CD4-positive, CD25-positive, alpha-beta regulatory T cell (primary cell): Measurements from ENCODE around the gene OXSM. TPM values are rescaled to one million over a fixed set of nuclear protein-coding genes. Genes with fewer than 3 reads are reported as not detected.

ENCODE experiments used
- ATAC-seq, 2 donors: fragments of 150-1000 bp; cut with Tn5 transposase; one replicate each; pipeline ENCODE4 v1.10.0; 2021; ENCODE audit warnings: low read depth in 2 of 2, moderate number of reproducible peaks in 2 of 2, moderate library complexity in 1 of 2
- DNase-seq, 3 donors: peaks; one replicate each; pipeline versions ENCODE4 v3.0.0 to v3.0.0-alpha.2; 2012 to 2022; ENCODE audit warnings: mixed read lengths in 1 of 3
- H3K27ac ChIP-seq: one replicate; pipeline ENCODE4 v1.7.0; 2013; ENCODE audit warnings: mild to moderate bottlenecking, low read length; ENCODE audit not compliant: insufficient read depth, poor library complexity, severe bottlenecking
- H3K27me3 ChIP-seq: one replicate; pipeline ENCODE4 v1.7.0; 2013; ENCODE audit warnings: low read length; ENCODE audit not compliant: control insufficient read depth, insufficient read depth
- H3K36me3 ChIP-seq: one replicate; pipeline ENCODE4 v1.7.0; 2013; ENCODE audit warnings: mild to moderate bottlenecking, low read length, moderate library complexity; ENCODE audit not compliant: control insufficient read depth, insufficient read depth
- H3K4me1 ChIP-seq: 2 replicates; pipeline ENCODE4 v1.7.0; 2013; ENCODE audit warnings: mild to moderate bottlenecking, low read length; ENCODE audit not compliant: insufficient read depth, control insufficient read depth, poor library complexity, severe bottlenecking
- H3K4me3 ChIP-seq: one replicate; pipeline ENCODE4 v1.7.0; 2013; ENCODE audit warnings: low read depth, mild to moderate bottlenecking, low read length, moderate library complexity
- H3K9me3 ChIP-seq, 2 experiments: 1 replicate in 1 of 2; 2 replicates in 1 of 2; pipeline ENCODE4 v1.7.0; 2013; ENCODE audit warnings: low read length in 2 of 2, mild to moderate bottlenecking in 1 of 2, moderate library complexity in 1 of 2; ENCODE audit not compliant: control insufficient read depth in 2 of 2
- H3K27ac Mint-ChIP-seq, 3 donors: one replicate each; pipeline ENCODE4 v1.8.0; 2020 to 2022; ENCODE audit warnings: mild to moderate bottlenecking in 3 of 3, mixed read lengths in 3 of 3, moderate library complexity in 2 of 3
- H3K27me3 Mint-ChIP-seq: one replicate; pipeline ENCODE4 v1.8.0; 2022; ENCODE audit warnings: mild to moderate bottlenecking, mixed read lengths
- H3K36me3 Mint-ChIP-seq: one replicate; pipeline ENCODE4 v1.8.0; 2020; ENCODE audit warnings: mixed read lengths
- H3K4me1 Mint-ChIP-seq, 4 donors: one replicate each; pipeline ENCODE4 v1.8.0; 2020 to 2022; ENCODE audit warnings: mixed read lengths in 4 of 4, mild to moderate bottlenecking in 1 of 4
- H3K4me3 Mint-ChIP-seq, 4 donors: one replicate each; pipeline ENCODE4 v1.8.0; 2020 to 2022; ENCODE audit warnings: mild to moderate bottlenecking in 4 of 4, mixed read lengths in 4 of 4, moderate library complexity in 3 of 4
- H3K9me3 Mint-ChIP-seq, 7 donors: one replicate each; pipeline ENCODE4 v1.8.0; 2020 to 2022; ENCODE audit warnings: mixed read lengths in 7 of 7, mild to moderate bottlenecking in 3 of 7, moderate library complexity in 2 of 7
- polyA plus RNA-seq, 4 donors: library from polyadenylated mRNA; unstranded; fragments of 300-500 nt; fragmentation: Illumina TruSeq; gene quantifications; one replicate each; pipeline ENCODE4 v1.2.3, GENCODE V29; 2021
- total RNA-seq: library from RNA; stranded (reverse); gene quantifications from one replicate; pipeline ENCODE4 v1.2.3, GENCODE V29; 2022

OXSM gene
- total and polyA plus RNA-seq, 5 donors from 2014 or later: 6.6 to 17.4 (median 14.2) TPM

DNA sequence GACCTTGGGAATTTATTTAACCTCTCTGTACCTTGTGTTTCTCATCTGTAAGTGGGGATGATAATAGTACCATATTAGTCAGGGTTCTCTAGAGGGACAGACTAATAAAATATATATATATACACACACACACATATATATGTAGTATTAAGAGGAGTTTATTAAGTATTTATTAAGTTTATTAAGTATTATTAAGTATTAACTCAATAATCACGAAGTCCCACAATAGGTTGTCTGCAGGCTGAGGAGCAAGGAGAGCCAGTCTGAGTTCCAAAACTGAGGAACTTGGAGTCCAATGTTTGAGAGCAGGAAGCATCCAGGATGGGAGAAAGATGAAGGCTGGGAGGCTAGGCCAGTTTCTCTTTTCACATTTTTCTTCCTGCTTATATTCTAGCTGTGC lies 14.8 kb downstream of the OXSM start:
- peaks cover 5% of the 10 kb centered on the region for H3K27me3 ChIP-seq
- no peaks in the 10 kb centered on the region for H3K36me3 ChIP-seq
- DNase-seq: no peak
- ATAC-seq: no peak
- no peak overlapping the region for H3K27ac Mint-ChIP-seq
- no peaks in the 10 kb centered on the region for H3K9me3 ChIP-seq
- H3K4me1 ChIP-seq: no peaks in the 10 kb centered on the region
- H3K27ac ChIP-seq: no peak overlapping the region
- H3K4me3 Mint-ChIP-seq: no peak overlapping the region
- peaks cover 0 to 2% (median 0%) of the 10 kb centered on the region in 7 donors for H3K9me3 Mint-ChIP-seq
- peaks cover 25% of the 10 kb centered on the region for H3K27me3 Mint-ChIP-seq
- H3K4me1 Mint-ChIP-seq: peaks cover 0 to 5% (median 0%) of the 10 kb centered on the region in 4 donors
- H3K36me3 Mint-ChIP-seq: no peaks in the 10 kb centered on the region
- H3K4me3 ChIP-seq: no peak overlapping the region

DNA sequence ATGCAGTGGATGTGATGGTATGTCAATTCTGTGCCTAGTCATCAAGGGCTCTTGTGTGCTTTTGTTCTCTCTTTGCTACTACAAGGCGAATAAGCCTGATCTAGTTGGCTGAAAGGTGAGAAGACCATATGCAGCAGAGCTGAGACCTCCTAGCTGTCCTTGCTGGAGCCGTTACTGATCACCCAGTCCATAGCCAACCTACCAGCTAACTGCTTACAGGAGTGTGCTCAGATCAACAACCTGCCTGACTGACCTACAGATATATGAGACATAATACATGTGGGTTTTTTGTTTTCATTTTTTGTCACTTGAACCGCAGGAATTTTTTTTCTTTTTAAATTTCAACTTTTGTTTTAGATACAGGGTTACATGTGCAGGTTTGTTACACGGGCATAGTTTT lies 22.8 kb downstream of the OXSM start:
- H3K27me3 ChIP-seq: peaks cover 7% of the 10 kb centered on the region
- no peaks in the 10 kb centered on the region for H3K4me1 ChIP-seq
- no peak overlapping the region for H3K4me3 Mint-ChIP-seq
- H3K9me3 Mint-ChIP-seq: no peaks in the 10 kb centered on the region
- no peaks in the 10 kb centered on the region for H3K36me3 Mint-ChIP-seq
- DNase-seq: no peak
- H3K27me3 Mint-ChIP-seq: peaks cover 45% of the 10 kb centered on the region
- H3K9me3 ChIP-seq: no peaks in the 10 kb centered on the region
- no peaks in the 10 kb centered on the region for H3K36me3 ChIP-seq
- H3K4me1 Mint-ChIP-seq: no peaks in the 10 kb centered on the region
- H3K4me3 ChIP-seq: no peak overlapping the region
- no peak overlapping the region for H3K27ac Mint-ChIP-seq
- H3K27ac ChIP-seq: no peak overlapping the region
- ATAC-seq: no peak

DNA sequence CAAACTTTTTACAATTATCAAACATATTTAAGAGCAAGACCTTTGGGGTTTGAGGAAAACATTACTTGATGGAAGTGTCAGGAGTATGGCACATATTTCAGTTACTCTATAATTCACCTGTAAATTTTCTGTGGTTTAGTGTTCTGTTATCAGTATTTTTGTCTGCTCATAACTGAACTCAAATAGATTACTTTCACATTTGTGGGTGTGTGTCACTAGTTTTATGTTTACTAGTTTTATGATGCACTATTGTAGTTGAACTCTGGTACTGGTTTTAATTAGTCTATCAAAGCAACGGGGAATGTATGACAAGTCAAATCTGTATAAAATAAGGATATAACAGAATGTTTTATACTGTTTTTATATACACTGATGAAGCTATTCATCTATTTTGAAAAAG lies 27.2 kb downstream of the OXSM start:
- Histone ChIP-seq H3K4me1 (no peaks in the 10 kb centered on the region), H3K4me3 (no peak overlapping the region), H3K36me3 (no peaks in the 10 kb centered on the region), H3K27me3 (peaks cover 14% of the 10 kb centered on the region), H3K9me3 (no peaks in the 10 kb centered on the region), H3K27ac (no peak overlapping the region)
- H3K27ac Mint-ChIP-seq: no peak overlapping the region
- DNase-seq (peak in 1 of 3 donors; percentile 15), ATAC-seq (no peak)
- H3K36me3 Mint-ChIP-seq: no peaks in the 10 kb centered on the region
- no peak overlapping the region for H3K4me3 Mint-ChIP-seq
- H3K4me1 Mint-ChIP-seq: no peaks in the 10 kb centered on the region
- H3K9me3 Mint-ChIP-seq: no peaks in the 10 kb centered on the region
- H3K27me3 Mint-ChIP-seq: peaks cover 35% of the 10 kb centered on the region

DNA sequence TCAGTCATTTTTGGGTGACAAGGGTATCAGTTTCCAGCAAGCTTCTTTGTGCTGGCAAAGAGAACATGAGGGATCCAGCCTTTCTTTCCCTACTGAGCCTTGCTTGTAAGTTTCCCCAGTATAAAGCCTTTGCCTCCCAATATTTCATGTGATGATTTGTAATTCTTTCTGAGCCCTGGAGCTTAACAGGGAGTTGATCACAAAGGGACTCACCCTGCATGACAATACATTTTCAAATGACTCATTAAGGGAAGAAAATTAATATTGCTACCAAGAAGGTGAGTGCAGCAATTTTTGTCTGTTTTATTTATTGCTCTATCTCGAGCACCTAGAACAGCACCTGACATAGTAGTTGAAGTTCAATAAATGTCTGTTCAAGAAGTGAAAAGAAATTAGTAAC lies 27.7 kb downstream of the OXSM start:
- Mint-ChIP-seq H3K27ac (no peak overlapping the region), H3K36me3 (no peaks in the 10 kb centered on the region), H3K27me3 (peaks cover 35% of the 10 kb centered on the region), H3K9me3 (no peaks in the 10 kb centered on the region), H3K4me1 (no peaks in the 10 kb centered on the region), H3K4me3 (no peak overlapping the region)
- ATAC-seq: no peak
- H3K27ac ChIP-seq: no peak overlapping the region
- no peaks in the 10 kb centered on the region for H3K4me1 ChIP-seq
- H3K27me3 ChIP-seq: peaks cover 14% of the 10 kb centered on the region
- no peak for DNase-seq
- H3K4me3 ChIP-seq: no peak overlapping the region
- no peaks in the 10 kb centered on the region for H3K36me3 ChIP-seq
- H3K9me3 ChIP-seq: no peaks in the 10 kb centered on the region

DNA sequence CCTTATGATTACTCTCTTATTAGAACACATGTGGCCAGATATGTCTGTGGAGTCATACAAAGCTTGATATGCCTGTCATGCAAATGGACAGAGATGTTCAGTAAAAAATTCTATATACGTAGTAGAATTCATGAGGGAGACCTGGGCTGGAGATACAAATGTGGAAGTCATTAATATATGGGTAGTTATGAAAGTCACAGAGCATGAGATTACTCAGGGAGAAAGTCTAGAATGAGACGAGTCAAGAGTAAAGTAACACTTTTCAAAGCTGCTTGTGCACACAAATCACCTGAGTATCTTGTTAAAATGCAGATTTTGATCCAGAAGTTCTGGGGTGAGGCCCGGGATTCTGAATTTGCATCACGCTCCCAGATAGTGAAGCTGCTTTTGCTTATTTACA lies 28.4 kb downstream of the OXSM start:
- no peak overlapping the region for H3K27ac ChIP-seq
- DNase-seq (no peak), ATAC-seq (no peak)
- H3K36me3 Mint-ChIP-seq: no peaks in the 10 kb centered on the region
- no peak overlapping the region for H3K4me3 Mint-ChIP-seq
- no peak overlapping the region for H3K4me3 ChIP-seq
- H3K27me3 ChIP-seq: peaks cover 14% of the 10 kb centered on the region
- H3K4me1 Mint-ChIP-seq: no peaks in the 10 kb centered on the region
- no peaks in the 10 kb centered on the region for H3K4me1 ChIP-seq
- no peaks in the 10 kb centered on the region for H3K9me3 ChIP-seq
- peaks cover 35% of the 10 kb centered on the region for H3K27me3 Mint-ChIP-seq
- H3K9me3 Mint-ChIP-seq: no peaks in the 10 kb centered on the region
- no peaks in the 10 kb centered on the region for H3K36me3 ChIP-seq
- no peak overlapping the region for H3K27ac Mint-ChIP-seq

DNA sequence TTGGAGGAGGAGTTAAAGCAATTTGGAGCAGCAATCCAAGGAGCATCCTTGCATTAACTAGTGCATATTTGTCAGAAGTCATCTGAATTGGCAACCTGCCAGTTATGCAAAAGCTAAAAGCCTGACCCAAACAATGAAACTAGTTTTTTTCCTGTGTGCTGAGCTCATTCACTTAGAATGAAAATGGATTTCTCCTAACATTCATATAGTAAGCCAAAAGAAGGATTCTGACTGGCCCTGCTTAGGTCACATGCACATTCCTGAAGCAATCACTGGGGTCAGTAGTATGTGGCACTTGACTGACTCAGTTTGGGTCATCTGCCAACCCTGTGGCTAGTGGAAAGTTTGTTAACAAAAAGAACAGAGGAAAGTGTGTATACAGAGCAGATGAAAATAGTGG lies 30.5 kb downstream of the OXSM start:
- Mint-ChIP-seq H3K27me3 (peaks cover 22% of the 10 kb centered on the region), H3K9me3 (no peaks in the 10 kb centered on the region), H3K27ac (no peak overlapping the region), H3K4me1 (no peaks in the 10 kb centered on the region), H3K4me3 (no peak overlapping the region), H3K36me3 (no peaks in the 10 kb centered on the region)
- ATAC-seq (no peak), DNase-seq (no peak)
- Histone ChIP-seq H3K4me3 (no peak overlapping the region), H3K27me3 (peaks cover 14% of the 10 kb centered on the region), H3K4me1 (no peaks in the 10 kb centered on the region), H3K9me3 (no peaks in the 10 kb centered on the region), H3K36me3 (no peaks in the 10 kb centered on the region), H3K27ac (no peak overlapping the region)

DNA sequence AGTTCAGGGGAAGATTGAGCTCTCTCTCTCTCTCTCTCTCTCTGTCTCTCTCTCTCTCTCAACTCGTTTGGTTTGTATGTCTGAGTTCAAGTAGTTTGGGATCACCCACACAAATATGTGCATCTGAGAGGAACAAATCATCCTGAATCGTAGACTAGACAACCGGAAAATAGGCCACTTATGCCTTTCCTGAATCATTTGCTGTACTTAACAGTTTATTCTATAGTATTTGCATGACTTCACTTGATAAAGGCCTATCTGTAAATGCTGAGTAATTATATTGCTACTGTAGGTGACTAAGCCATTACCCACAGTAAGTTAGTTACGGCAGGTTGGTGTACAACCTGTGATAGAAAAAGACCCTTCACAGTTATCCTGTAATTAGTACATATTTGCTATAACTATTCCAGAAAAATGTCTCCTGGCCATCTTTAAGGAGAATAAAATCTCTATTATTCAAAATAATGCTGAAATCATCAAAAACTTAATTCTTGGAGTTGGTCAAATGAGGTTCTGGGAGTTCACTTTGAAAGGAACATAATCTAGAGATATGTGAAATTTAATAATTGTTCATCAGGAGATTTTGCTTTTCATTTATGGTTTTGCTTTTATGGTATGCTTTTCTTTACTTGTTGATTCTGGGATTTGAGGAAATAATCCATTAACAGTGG lies 31.1 kb downstream of the OXSM start:
- ATAC-seq: no peak

More for the DNA sequence above, 31.1 kb downstream of the OXSM start:
- Histone ChIP-seq H3K4me3 (no peak overlapping the region), H3K4me1 (no peaks in the 10 kb centered on the region), H3K27me3 (peaks cover 14% of the 10 kb centered on the region), H3K27ac (no peak overlapping the region), H3K36me3 (no peaks in the 10 kb centered on the region), H3K9me3 (no peaks in the 10 kb centered on the region)
- Mint-ChIP-seq H3K27me3 (peaks cover 19% of the 10 kb centered on the region), H3K27ac (no peak overlapping the region), H3K4me3 (no peak overlapping the region), H3K36me3 (no peaks in the 10 kb centered on the region), H3K9me3 (no peaks in the 10 kb centered on the region), H3K4me1 (peaks cover 1 to 3% (median 2%) of the 10 kb centered on the region in 4 donors)
- no peak for DNase-seq
